ENCODE measurements around the gene NAALADL2.

DNA sequence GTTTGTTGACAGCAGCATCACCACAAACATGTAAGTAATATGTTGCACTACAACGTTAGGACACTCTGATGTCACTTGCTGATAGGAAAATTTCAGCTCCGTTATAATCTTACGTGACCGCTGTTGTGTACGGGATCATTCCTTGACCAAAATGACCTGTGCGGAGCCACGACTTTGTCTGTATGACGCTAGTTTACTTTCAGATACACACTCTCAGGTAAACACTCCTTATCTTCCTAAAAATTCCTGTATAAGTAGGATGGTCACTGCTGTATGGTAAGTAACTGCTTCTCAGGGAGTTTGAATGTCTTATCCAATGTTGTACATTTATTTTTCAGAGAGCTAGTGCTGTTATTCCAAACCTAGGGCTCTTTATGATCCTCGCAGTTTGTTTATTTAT, 410.3 kb downstream of the NAALADL2 start:
- TF ChIP-seq KDM5A (IDR thresholded peaks at IDR 0.05; ENCODE audit: borderline replicate concordance, low read length) (no peak), ETS1 (CRISPR knock-in tag; IDR thresholded peaks at IDR 0.05) (no peak), FOSL2 (CRISPR knock-in tag; IDR thresholded peaks at IDR 0.05) (no peak), FLYWCH1 (CRISPR knock-in tag; IDR thresholded peaks at IDR 0.05) (no peak), ZNF607 (CRISPR knock-in tag; IDR thresholded peaks at IDR 0.05; ENCODE audit: borderline replicate concordance) (no peak), NCOA1 (CRISPR knock-in tag; IDR thresholded peaks at IDR 0.05) (no peak), ZBTB7A (CRISPR knock-in tag; IDR thresholded peaks at IDR 0.05) (no peak), GABPA (IDR thresholded peaks at IDR 0.05; ENCODE audit: low read depth, low read length) (no peak), GABPA (CRISPR knock-in tag; IDR thresholded peaks at IDR 0.05; ENCODE audit: low read depth) (no peak), CTCF (CRISPR knock-in tag; IDR thresholded peaks at IDR 0.05) (no peak)
